ENCODE measurements around the gene C6orf62.
"Not testable (repeated sequence)": the region's sequence is repeated elsewhere in the genome, so short reads cannot be mapped to it uniquely, and the experiment has no call there.

The C6orf62 gene

DNA sequence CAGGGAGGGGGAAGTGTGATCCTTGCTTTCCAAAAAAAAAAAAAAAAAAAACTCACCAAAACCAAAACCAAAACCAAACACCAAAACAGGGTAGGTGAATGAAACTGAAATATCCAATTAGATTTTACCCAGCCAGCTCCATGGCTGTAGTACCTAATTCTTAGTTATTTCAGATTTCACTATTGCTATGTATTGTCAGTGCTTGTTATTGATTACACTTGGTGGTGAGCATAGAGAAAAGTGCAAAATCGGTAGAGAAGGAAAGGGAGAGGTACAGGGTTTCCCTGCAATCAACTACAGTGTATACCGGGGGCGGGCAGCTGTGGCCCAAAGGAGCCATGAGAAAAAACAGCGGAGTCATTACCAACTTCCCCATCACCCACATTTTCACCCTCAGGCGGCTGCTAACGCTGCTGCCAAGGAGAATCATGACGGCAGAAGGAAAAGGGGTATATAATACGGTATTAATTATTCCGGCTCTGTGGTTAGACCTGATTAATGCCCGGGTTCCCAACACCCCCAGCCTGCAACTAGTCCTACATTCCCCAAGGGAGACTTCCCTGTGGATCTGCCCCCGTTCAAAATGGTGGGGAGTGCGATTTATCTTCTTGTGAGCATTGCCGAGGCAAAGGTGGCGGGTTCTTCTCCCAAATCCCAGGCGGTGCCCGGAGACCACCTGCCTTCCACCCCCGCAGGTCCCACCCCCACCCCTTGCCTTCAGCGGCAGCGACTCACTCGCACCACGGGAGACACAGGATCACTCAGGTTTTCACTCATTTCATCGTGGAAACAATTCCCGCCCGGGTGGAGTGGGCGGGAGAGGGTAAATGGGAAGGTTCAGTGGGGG is at the start of gene C6orf62:
C6orf62 (minus strand) TSS at position 30 of the 847 bp plus-strand sequence. CDS start 486 bp downstream, outside the sequence.
- DNase-seq (ENCODE audit: low read depth, low spot score), result no peak
- in situ Hi-C loops (cut with HindIII; ENCODE audit: low sequenced_read_pairs), result no loop called here
- H3K4me3 ChIP-seq (ENCODE audit: low read depth, low read length), result peak within 1 kb of the TSS; percentile 100
- TF ChIP-seq, protein P1, sequence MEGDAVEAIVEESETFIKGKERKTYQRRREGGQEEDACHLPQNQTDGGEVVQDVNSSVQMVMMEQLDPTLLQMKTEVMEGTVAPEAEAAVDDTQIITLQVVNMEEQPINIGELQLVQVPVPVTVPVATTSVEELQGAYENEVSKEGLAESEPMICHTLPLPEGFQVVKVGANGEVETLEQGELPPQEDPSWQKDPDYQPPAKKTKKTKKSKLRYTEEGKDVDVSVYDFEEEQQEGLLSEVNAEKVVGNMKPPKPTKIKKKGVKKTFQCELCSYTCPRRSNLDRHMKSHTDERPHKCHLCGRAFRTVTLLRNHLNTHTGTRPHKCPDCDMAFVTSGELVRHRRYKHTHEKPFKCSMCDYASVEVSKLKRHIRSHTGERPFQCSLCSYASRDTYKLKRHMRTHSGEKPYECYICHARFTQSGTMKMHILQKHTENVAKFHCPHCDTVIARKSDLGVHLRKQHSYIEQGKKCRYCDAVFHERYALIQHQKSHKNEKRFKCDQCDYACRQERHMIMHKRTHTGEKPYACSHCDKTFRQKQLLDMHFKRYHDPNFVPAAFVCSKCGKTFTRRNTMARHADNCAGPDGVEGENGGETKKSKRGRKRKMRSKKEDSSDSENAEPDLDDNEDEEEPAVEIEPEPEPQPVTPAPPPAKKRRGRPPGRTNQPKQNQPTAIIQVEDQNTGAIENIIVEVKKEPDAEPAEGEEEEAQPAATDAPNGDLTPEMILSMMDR (IDR thresholded peaks at IDR 0.05; ENCODE audit: low read depth, low read length), result no peak

DNA sequence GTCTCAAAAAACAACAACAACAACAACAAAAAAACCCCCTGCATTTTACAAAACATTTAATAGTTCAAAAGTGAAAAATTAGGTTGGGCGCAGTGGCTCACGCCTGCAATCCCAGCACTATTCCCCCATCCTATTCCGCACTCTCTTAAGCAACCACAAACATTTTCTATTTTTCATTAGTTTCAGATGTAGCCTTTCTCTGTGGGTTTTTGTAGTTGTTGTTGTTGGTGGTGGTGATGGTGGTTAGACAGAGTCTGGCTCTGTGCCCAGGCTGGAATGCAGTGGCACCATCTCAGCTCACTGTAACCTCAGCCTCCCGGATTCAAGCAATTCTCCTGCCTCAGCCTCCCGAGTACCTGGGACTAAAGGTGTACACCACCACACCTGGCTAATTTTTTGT is 49.4 kb upstream of the C6orf62 start:
- in situ Hi-C loops (cut with HindIII; ENCODE audit: low sequenced_read_pairs), result no loop called here
- peak; percentile 16 for DNase-seq (ENCODE audit: low read depth, low spot score)
- H3K4me3 ChIP-seq (ENCODE audit: low read depth, low read length), result no peak overlapping the region
- TF ChIP-seq, protein P1 (IDR thresholded peaks at IDR 0.05; ENCODE audit: low read depth, low read length), result no peak

DNA sequence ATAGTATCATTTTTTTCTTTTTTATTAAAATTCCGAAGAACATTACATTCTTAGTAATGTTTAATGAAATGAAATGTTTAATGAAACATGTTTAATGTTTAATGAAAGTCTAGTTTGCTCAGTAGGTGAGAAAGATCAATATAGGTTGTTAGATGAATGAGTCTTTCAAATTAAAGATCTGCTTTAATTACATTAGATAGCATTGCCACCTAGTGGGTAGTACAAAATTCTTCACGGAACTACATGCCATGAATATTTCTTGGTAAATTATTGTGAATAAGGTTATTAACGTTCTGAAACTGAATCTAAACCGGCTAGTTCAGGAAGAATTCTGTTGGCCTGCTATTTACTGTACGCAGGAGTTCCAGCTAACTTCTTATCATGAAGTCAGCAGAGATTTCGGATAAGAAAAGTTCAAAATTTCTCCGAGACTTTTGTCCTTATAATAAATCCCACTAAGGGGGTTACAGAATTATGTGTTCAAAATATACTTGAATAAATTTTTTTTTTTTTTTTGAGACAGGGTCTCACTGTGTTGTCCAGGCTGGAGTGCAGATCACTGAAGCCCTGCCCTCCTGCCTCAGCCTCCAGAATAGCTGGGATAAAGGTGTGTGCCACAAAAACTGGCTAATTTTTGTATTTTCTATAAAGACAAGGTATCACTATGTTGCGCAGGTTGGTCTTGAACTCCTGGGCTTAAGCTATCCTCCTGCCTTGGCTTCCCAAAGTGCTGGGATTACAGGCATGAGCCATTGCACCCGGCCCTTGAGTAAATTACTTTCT is 47.9 kb upstream of the C6orf62 start:
- in situ Hi-C loops (cut with HindIII; ENCODE audit: low sequenced_read_pairs), result no loop called here

DNA sequence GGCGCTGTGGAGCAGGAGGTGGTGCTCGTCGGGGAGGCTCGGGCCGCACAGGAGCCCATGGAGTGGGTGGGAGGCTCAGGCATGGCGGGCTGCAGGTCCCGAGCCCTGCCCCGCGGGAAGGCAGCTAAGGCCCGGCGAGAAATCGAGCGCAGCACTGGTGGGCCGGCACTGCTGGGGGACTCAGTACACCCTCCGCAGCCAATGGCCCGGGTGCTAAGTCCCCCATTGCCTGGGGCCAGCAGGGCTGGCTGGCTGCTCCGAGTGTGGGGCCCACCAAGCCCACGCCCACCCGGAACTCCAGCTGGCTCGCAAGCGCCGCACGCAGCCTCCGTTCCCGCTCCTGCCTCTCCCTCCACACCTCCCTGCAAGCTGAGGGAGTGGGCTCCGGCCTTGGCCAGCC is 47.0 kb upstream of the C6orf62 start:
- H3K4me3 ChIP-seq (ENCODE audit: low read depth, low read length); DNase-seq (ENCODE audit: low read depth, low spot score); in situ Hi-C loops (cut with HindIII; ENCODE audit: low sequenced_read_pairs): not testable (repeated sequence)

More for the DNA sequence above, 47.9 kb upstream of the C6orf62 start:
- no peak overlapping the region for H3K4me3 ChIP-seq (ENCODE audit: low read depth, low read length)
- peak; percentile 41 for DNase-seq (ENCODE audit: low read depth, low spot score)
- TF ChIP-seq, protein P1 (IDR thresholded peaks at IDR 0.05; ENCODE audit: low read depth, low read length), result peak; percentile 42

DNA sequence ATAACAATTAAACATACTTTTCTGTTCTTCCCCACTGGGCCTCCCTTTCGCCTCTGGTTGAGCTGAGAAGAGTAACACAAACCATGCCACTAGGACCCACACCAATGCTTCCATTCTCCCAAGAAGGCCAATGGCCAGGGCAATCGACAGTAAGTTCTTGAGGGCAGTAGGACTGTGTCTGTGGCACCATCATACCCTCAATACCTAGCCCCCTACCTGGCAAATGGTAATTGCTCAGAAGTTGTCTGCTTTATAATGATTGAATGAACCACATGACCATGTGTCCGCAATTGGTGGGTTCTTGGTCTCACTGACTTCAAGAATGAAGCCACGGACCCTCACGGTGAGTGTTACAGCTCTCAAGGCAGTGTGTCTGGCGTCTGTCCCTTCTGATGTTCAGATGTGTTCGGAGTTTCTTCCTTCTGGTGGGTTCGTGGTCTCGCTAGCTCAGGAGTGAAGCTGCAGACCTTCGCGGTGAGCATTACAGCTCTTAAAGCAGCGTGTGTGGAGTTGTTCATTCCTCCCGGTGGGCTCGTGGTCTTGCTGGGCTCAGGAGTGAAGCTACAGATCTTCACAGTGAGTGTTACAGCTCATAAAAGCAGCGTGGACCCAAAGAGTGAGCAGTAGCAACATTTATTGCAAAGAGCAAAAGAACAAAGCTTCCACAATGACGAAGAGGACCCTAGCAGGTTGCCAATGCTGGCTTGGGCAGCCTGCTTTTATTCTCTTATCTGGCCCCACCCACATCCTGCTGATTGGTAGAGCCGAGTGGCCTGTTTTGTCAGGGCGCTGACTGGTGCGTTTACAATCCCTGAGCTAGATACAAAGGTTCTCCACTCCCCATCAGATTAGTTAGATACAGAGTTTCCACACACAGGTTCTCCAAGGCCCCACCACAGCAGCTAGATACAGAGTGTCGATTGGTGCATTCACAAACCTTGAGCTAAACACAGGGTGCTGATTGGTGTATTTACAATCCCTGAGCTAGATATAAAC is 46.2 kb upstream of the C6orf62 start:
- H3K4me3 ChIP-seq (ENCODE audit: low read depth, low read length); in situ Hi-C loops (cut with HindIII; ENCODE audit: low sequenced_read_pairs); DNase-seq (ENCODE audit: low read depth, low spot score): not testable (repeated sequence)

DNA sequence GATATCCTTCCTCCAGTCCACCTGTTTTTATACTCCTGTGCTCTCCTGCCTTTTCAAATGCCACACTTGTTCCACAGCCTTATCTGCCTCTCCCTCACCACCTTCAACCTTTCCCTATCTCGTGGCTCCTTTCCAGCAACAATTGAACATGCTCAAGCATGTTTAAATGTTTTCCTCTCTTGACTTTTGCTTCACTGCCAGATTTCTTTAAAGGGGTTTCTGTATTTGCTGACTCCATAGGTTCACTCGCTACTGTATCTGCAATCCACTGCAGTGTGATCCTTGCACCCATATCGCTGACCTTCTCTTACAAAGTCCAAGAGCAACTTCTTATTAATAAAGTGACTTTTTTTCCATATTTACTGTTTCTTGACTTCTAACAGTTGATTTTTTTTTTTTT is 44.6 kb upstream of the C6orf62 start:
- DNase-seq (ENCODE audit: low read depth, low spot score), result no peak
- TF ChIP-seq, protein P1 (IDR thresholded peaks at IDR 0.05; ENCODE audit: low read depth, low read length), result no peak
- in situ Hi-C loops (cut with HindIII; ENCODE audit: low sequenced_read_pairs), result no loop called here
- no peak overlapping the region for H3K4me3 ChIP-seq (ENCODE audit: low read depth, low read length)

DNA sequence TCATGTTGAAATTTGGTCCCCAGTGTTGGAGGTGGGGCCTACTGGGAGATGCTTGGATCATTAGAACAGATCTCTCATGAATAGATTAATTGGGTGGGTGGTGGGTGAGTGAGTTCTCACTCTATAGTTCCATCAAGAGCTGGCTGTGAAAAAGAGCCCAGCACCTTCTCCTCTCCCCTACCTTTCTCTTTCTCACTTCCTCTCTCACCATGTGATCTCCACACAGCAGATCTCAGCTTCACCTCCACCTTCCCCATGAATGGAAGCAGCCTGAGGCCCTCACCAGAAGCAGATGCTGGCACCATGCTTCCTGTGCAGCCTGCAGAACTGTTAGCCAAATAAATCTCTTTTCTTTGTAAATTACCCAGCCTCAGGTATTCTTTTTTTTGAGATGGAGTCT is 42.9 kb upstream of the C6orf62 start:
- in situ Hi-C loops (cut with HindIII; ENCODE audit: low sequenced_read_pairs), result no loop called here
- TF ChIP-seq, protein P1 (IDR thresholded peaks at IDR 0.05; ENCODE audit: low read depth, low read length), result no peak
- DNase-seq (ENCODE audit: low read depth, low spot score), result no peak
- no peak overlapping the region for H3K4me3 ChIP-seq (ENCODE audit: low read depth, low read length)

All from astrocyte of the spinal cord (primary cell).